GM21447 (cell line): ENCODE measurements around the gene SAMSN1.
"Not testable (repeated sequence)": the region's sequence is repeated elsewhere in the genome, so short reads cannot be mapped to it uniquely, and the experiment has no call there.

ENCODE experiments used
- ATAC-seq: cut with Tn5 transposase; IDR thresholded peaks from one replicate; pipeline ENCODE4 v1.9.1; 2021; ENCODE audit not compliant: unreplicated experiment

SAMSN1 gene

DNA sequence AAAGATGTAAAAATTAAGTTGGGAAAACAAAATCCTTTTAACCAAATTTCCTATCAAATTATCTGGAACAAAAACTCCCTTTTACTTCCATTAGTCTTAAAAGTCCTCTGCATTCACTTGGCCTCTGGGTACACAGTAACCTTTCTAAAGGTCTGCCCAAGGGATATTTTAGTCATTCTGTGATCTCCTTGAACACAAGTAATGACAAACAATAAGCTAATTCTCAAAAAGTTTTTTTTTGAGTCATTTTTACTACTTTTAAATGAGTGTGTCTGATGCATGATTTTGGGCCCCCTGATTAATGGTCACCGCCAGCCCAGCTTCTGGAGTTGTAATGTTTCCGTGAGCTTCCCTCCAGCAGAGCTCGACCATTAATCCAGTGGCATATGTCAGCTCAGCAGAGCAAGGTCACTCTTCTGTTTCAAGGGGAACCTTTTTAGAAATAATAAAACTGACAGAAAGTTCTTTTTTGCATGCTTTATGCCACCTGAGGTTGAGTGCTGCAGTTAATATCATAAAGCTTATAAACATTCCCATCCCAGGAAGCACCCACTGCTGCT lies 14.3 kb downstream of the SAMSN1 start:
- no peak for ATAC-seq

GRCh38 chr21:14530592-14530991 lies 15.5 kb downstream of the SAMSN1 start:
- no peak for ATAC-seq

DNA sequence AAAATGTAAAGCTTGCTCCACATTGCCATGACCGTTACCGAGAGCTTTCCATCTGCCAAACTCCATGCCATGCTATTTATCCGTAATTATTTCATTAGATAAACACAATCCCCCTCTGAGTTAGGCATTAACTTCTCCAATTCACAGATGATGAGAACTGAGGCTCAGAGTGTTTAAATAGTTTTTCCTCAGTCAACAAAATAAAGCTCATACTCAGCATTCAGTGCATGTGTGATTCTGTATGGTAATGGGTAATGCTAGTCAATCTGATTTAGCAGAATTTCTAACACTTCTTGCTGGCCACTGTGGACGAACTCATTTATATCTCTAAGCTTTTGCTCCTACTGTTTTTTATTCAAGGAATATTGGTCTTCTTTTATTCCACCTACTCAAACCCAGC lies 17.3 kb downstream of the SAMSN1 start:
- ATAC-seq = no peak

DNA sequence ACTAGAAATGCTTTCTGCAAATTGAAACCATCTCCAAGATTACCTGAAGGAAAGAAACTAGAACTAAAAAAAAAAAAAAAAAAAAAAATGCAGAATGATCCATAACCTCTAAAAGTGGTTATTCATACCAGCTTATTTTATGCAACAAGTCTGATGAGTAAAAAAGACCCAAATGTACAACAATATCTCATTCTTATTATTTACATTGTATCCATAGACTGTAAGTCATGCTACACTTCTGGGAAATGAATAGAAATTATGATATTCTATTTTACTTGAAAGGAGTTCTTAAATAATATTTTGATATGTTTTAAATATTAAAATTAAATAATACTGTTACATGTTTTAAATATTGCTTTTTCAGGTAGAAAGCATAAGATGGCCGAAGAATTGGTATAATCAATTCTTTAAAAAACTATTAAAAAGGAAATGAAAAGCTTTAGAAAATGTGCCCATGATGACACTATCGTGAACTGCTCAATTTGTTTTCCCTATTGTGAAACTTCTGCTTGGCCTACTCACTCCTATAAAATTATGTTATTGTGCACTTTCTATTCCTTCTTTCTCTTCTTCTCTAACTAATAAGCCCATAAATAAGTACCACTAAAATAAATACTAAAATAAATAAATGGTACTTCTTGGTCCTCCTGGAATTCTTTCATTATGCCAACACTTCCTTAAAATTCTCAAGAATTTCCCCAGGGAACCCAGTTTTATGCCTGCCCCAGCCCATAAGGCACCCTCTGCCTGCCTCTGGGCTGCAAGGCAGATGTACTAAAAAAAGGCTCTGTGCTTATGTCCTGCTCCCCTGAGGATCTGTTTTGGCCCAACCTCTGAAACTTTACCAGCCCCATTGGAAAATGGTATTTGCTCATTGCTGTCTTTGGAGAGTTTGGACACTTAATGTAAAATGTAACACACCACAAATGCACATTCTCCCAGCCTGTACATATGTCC lies 18.1 kb downstream of the SAMSN1 start:
- no peak for ATAC-seq

DNA sequence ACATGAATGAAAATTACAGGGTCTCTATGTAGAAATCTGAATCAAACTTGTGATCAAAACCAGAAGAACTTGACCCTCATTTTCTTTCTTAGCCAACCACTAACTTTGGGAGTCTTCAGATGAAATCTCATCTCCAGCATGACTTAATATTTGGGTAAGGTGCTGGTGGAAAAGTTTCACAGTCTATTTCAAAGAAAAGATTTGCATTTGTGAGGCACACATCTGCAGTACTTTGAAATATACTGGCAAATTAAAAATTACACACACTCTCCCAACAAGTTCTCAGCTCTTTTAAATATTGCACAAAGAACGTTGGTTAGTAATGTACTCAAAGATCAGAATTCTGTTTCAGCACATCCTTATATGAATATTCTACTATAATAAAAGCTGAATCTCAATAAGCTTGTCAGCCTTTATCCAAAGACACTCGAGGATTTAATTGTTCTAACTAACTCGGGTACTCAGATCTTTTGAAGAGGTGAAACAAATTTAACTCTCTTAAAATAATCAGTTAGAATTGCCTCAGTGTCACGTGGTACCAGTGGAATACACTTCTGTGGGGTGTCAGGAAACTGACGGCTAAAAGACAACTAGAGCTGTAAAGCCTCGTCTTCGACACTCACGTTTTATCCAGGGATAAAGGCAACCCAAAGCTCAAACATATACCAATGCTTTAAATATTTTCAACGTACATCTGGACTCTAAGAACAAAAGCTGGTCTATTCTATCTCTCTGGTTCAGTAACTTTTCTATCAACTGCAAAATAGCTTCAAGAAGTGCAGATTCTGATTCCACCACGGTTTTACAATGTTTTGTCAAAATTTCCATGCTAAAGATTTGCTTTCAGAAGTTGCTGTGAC lies 19.0 kb downstream of the SAMSN1 start:
- ATAC-seq = no peak

- ATAC-seq = no peak
Measured at GRCh38 chr21:14526199-14526598, 19.9 kb downstream of the SAMSN1 start.

DNA sequence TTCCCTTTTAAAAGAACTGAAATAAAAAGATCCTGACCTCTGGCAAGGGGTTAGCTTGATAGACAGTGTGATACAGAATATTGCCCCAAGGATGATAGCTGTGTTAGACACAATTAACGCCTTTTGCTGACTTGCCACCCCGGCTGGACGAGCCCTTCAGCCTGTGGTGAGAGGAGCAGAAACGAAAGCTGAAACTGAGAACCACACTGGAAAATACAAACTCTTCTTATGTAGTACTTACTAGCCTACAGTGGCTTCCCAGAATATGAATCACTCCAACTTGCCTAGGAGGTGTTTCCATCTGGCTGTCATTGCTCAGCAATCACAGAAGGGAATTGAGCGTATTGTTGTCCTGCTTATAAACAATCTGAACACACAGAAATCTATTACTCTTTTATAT lies 22.9 kb downstream of the SAMSN1 start:
- peak; percentile 84 for ATAC-seq

- ATAC-seq = no peak
Measured at GRCh38 chr21:14522736-14523135, 23.4 kb downstream of the SAMSN1 start.

- ATAC-seq = no peak
Measured at GRCh38 chr21:14520535-14520934, 25.6 kb downstream of the SAMSN1 start.

DNA sequence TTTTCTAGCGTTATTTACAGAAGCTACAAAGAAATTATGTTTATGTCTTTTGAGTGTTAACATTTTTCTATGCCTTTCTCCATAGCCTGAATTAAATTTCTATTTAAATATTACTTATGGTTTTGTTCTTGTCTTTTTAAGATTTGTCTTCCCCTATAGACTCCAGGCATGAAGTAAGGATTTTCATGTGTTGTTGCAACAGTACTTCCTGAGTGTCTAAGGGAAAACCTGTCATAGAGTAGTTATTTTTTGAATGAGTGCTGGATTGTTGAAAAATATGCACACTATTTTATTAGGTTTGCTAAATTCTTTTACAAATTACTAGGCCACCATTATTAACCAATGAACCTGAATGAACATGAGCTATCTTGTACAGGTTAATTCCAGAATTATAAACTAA lies 27.1 kb downstream of the SAMSN1 start:
- ATAC-seq = no peak

DNA sequence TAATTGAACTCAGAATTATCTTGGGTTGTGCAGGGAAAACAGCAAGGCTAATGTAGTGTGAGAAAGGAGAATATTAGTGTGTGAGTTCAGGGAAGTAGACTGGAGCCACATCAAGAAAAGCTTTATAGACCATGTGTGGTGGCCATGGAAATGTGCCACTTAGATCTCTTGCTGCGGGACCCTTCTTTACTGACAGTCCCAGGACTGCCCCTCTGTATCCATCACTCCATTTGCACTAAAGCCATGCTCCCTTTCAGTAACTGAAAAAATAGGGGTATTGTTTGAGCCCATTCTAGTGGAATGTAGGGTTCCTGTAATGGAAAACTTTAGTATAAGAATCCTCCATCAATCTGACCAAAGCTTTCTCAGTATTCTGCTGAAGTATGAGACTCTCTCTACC lies 32.3 kb downstream of the SAMSN1 start:
- no peak for ATAC-seq

- ATAC-seq = not testable (repeated sequence)
Measured at GRCh38 chr21:14506859-14507457, 39.2 kb downstream of the SAMSN1 start.

DNA sequence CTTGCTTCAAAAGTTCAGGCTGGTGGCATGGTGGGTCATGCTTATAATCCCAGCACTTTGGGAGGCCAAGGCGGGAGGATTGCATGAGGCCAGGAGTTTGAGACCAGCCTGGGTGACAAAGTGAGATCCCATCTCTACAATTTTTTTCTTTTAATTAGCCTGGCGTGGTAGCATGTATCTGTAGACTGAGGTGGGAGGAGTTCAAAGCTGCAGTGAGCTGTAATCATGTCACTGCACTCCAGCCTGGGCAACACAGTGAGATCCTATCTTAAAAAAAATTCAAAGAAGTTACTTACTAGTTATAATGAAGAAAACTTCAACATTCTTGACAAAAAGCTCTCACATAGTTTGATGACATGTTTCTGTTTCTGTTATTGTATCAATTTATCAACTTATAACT lies 45.2 kb downstream of the SAMSN1 start:
- ATAC-seq = no peak

DNA sequence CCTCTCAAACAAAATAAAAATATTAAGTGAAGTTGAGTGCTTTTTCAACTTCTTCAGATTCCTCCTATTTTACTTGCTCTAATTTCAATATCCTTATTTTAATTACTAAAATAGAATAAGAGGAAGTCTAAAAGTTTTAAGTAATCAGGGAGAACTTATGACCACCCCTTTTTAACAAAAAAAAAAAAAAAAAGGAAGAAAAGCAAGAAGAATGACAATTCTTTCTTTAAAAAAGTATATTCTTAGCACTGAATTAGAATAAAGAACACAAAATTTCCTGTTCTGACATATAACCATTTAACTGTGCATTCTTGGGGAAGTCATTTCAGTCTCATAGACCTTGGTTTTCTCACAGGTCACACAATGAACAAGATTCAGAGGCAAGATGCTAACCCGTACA lies 46.8 kb downstream of the SAMSN1 start:
- no peak for ATAC-seq

DNA sequence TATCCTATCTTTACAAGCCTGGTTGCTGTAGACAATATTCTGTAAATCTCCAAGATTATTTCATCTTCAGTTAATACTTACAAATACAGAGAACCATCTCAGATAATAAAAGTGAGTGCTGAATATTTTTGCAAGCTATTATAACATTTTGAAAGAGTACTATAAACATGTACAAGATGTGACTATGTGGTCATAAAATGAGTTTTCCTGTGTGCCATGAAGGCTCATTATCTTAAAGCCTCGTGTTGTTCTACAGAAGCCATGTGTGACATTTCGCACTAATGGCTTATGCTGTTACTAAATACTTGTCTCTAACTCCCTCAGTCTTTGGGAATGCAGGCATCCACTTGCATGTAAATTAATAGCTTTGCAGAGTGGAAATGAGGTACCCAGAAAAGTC lies 48.3 kb downstream of the SAMSN1 start:
- no peak for ATAC-seq

GRCh38 chr21:14495075-14495474 lies 51.0 kb downstream of the SAMSN1 start:
- no peak for ATAC-seq

- ATAC-seq = not testable (repeated sequence)
Measured at GRCh38 chr21:14494181-14494580, 51.9 kb downstream of the SAMSN1 start.

DNA sequence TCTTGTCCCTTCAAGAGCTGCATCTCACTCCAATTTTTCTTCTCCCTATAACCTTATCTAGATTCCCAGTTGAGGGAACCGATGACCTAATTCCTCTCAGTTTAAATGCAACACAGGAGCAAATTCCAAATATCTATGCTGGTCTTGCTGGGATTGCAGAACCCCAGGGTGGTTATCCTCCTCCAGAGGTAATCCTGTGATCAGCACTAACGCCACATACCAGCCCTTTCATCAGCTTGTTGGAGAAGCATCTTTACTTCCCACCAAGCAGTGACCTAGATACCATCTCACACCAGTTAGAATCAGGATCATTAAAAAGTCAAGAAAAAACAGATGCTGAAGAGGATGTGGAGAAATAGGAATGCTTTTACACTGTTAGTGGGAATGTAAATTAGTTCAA lies 52.4 kb downstream of the SAMSN1 start:
- no peak for ATAC-seq

DNA sequence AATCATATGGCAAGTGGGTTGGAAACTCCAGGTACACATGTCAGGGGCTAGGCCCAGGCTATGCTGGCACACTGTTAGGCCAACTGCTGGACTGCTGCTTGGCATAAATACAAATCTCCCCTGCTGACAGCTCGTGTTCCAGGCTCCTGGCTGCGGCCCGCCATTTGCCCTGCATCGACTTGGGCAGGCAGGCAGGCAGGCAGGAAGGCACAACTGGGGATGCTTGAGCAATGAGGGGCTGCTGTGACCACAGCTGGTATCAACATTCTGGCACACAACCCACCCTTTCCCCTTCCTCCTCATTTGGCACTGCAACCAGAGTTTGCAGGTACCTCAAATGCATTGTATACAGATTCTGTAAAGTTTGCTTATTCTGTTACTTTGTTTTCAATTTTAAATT lies 53.2 kb downstream of the SAMSN1 start:
- no peak for ATAC-seq

- ATAC-seq = no peak
Measured at GRCh38 chr21:14491269-14491681, 54.8 kb downstream of the SAMSN1 start.

DNA sequence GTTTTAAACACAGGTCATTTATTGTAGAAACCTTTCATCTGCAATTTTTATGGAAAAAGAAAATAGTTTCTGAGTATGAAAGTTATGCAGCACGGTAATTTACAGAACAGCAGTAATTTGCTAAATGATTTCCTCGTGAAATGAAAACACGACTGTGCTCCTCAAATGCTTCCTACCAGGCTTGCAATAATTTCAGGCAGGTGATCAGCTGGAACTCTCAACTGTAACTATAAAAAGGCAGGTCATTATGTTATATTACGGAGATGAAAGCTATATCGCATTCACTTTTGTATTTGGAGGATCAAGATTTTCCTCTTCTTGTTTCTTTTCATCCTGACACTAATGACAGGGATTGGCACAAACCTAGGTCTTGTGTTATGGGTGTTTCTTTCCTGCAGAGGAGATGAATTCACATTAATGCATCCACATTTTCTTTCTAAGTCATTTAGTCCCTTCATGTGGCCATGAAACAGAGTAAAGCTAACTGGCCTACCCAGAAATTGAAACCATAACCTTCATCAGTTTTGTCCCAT lies 57.4 kb downstream of the SAMSN1 start:
- ATAC-seq = no peak
